Keratinocyte (primary cell): ENCODE results near the gene GCNT2. TPM values are rescaled to one million over a fixed set of nuclear protein-coding genes. Genes with fewer than 3 reads are reported as not detected.

ENCODE experiments used
- DNase-seq: peaks from one replicate; pipeline ENCODE4 v3.0.0-alpha.2; 2011; ENCODE audit warnings: low read depth, missing footprints, low spot score
- FAIRE-seq: peaks from 2 replicates; lab custom pipeline; 2011; peaks lifted over from hg19 to GRCh38; lab: Jason Lieb, UNC
- H2AFZ ChIP-seq: 2 replicates; pipeline ENCODE4 v1.6.0; 2012; ENCODE audit warnings: low read length, control low read depth, inconsistent platforms; ENCODE audit not compliant: control insufficient read depth
- H3K27ac ChIP-seq: 2 replicates; pipeline ENCODE4 v1.5.1; 2011; ENCODE audit warnings: low read length; ENCODE audit not compliant: control insufficient read depth, insufficient read depth
- H3K27me3 ChIP-seq: 3 replicates; pipeline ENCODE4 v1.6.0; 2011; ENCODE audit warnings: low read length; ENCODE audit not compliant: control insufficient read depth, insufficient read depth; ENCODE audit errors: extremely low read depth
- H3K36me3 ChIP-seq, 2 experiments: 2 replicates in 1 of 2; 3 replicates in 1 of 2; pipeline ENCODE4 v1.5.1; 2011; ENCODE audit warnings: low read length in 2 of 2, mild to moderate bottlenecking in 1 of 2; ENCODE audit not compliant: control insufficient read depth in 2 of 2, insufficient read depth in 2 of 2; ENCODE audit errors: extremely low read depth in 1 of 2
- H3K4me1 ChIP-seq: 3 replicates; pipeline ENCODE4 v1.5.1; 2011; ENCODE audit warnings: low read length; ENCODE audit not compliant: control insufficient read depth, insufficient read depth; ENCODE audit errors: extremely low read depth
- H3K4me2 ChIP-seq: 3 replicates; pipeline ENCODE4 v1.6.0; 2011; ENCODE audit warnings: low read depth, low read length; ENCODE audit not compliant: control insufficient read depth, insufficient read depth; ENCODE audit errors: extremely low read depth
- H3K4me3 ChIP-seq, 3 experiments: fragments of 200-600 bp in 1 of 3; sonication (generic) in 1 of 3; 2 replicates in 2 of 3; 3 replicates in 1 of 3; pipeline ENCODE4 v1.5.1; 2011 to 2016; ENCODE audit warnings: low read length in 3 of 3, mild to moderate bottlenecking in 3 of 3, control low read depth in 2 of 3, inconsistent platforms in 1 of 3, low read depth in 1 of 3, mixed read lengths in 1 of 3, mixed run types in 1 of 3, moderate library complexity in 1 of 3; ENCODE audit not compliant: control insufficient read depth in 2 of 3, insufficient read depth in 2 of 3; ENCODE audit errors: extremely low read depth in 1 of 3
- H3K79me2 ChIP-seq: 2 replicates; pipeline ENCODE4 v1.6.0; 2012; ENCODE audit warnings: low read length; ENCODE audit not compliant: control insufficient read depth, insufficient read depth
- H3K9ac ChIP-seq: 3 replicates; pipeline ENCODE4 v1.6.0; 2011; ENCODE audit warnings: low read length; ENCODE audit not compliant: control insufficient read depth, insufficient read depth; ENCODE audit errors: extremely low read depth
- H3K9me1 ChIP-seq: 3 replicates; pipeline ENCODE4 v1.6.0; 2011; ENCODE audit warnings: low read length; ENCODE audit not compliant: control insufficient read depth, insufficient read depth; ENCODE audit errors: extremely low read depth
- H3K9me3 ChIP-seq: 2 replicates; pipeline ENCODE4 v1.5.1; 2012; ENCODE audit warnings: low read depth, low read length; ENCODE audit not compliant: control insufficient read depth
- H4K20me1 ChIP-seq: 3 replicates; pipeline ENCODE4 v1.6.0; 2011; ENCODE audit warnings: low read length; ENCODE audit not compliant: control insufficient read depth, insufficient read depth; ENCODE audit errors: extremely low read depth
- CTCF ChIP-seq, 3 experiments: IDR thresholded peaks in 1 of 3; conservative IDR thresholded peaks in 1 of 3; optimal IDR thresholded peaks in 1 of 3; 2 replicates in 2 of 3; 3 replicates in 1 of 3; pipeline versions ENCODE3 to v1.5.1; 2011; ENCODE audit warnings: low read length in 3 of 3, mild to moderate bottlenecking in 3 of 3, moderate library complexity in 2 of 3, control low read depth in 1 of 3, inconsistent platforms in 1 of 3; ENCODE audit not compliant: insufficient read depth in 2 of 3; ENCODE audit errors: extremely low read depth in 1 of 3
- EZH2 ChIP-seq: IDR thresholded peaks from one replicate; pipeline ENCODE4 v1.6.1; 2012; ENCODE audit warnings: inconsistent platforms, mild to moderate bottlenecking, low read length, moderate library complexity
- dilution Hi-C: fragments of 300-500 bp; cut with MboI; formaldehyde crosslinking; loops from one replicate; pipeline ENCODE4 v1.7.0; 2020; ENCODE audit warnings: low sequenced_read_pairs; ENCODE audit not compliant: extremely low pct_ligation_motif_present
- polyA plus RNA-seq, 5 experiments: library from polyadenylated mRNA; depleted of rRNA in 3 of 5; stranded (reverse) in 3 of 5; stranded (forward) in 1 of 5; unstranded in 1 of 5; fragments of >200 nt; gene quantifications; 1 replicate in 1 of 5; 2 replicates in 3 of 5; 3 replicates in 1 of 5; pipeline versions ENCODE4 v1.2.1 to v1.2.3, GENCODE V29; 2011 to 2012; ENCODE audit warnings: missing spikeins in 2 of 5, low read depth in 1 of 5, low replicate concordance in 1 of 5

GCNT2 gene
- polyA plus RNA-seq, 1 donor (not counting 4 experiments of a cell fraction or from before 2014, with no cell fraction given): 7.3 TPM

GRCh38 chr6:10618409-10618808, 97.3 kb downstream of the GCNT2 start:
- H3K4me1 ChIP-seq: no peaks in the 10 kb centered on the region
- no peak for TF ChIP-seq CTCF (optimal IDR thresholded peaks at IDR 0.05 in 1 of 3, IDR thresholded peaks at IDR 0.05 in 1 of 3, conservative IDR thresholded peaks at IDR 0.05 in 1 of 3; ENCODE audit: extremely low read depth in 1 of 3, insufficient read depth in 2 of 3, low read length in 3 of 3)
- no peak for TF ChIP-seq EZH2
- dilution Hi-C loops: no loop called here
- no peaks in the 10 kb centered on the region for H4K20me1 ChIP-seq
- H2AFZ ChIP-seq: no peak overlapping the region
- no peak overlapping the region for H3K27ac ChIP-seq
- peaks cover 0 to 1% of the 10 kb centered on the region in 2 experiments for H3K36me3 ChIP-seq
- no peak overlapping the region for H3K4me3 ChIP-seq
- H3K9me1 ChIP-seq: no peaks in the 10 kb centered on the region
- H3K79me2 ChIP-seq: no peaks in the 10 kb centered on the region
- no peaks in the 10 kb centered on the region for H3K27me3 ChIP-seq
- FAIRE-seq: no peak
- no peak overlapping the region for H3K4me2 ChIP-seq
- no peaks in the 10 kb centered on the region for H3K9me3 ChIP-seq
- no peak for DNase-seq
- no peak overlapping the region for H3K9ac ChIP-seq

GRCh38 chr6:10621213-10621612, 100.1 kb downstream of the GCNT2 start:
- peaks cover 0 to 1% of the 10 kb centered on the region in 2 experiments for H3K36me3 ChIP-seq
- FAIRE-seq (no peak), DNase-seq (no peak)
- H2AFZ ChIP-seq: no peak overlapping the region
- no peaks in the 10 kb centered on the region for H3K4me1 ChIP-seq
- H3K4me3 ChIP-seq: no peak overlapping the region
- H3K4me2 ChIP-seq: no peak overlapping the region
- H3K79me2 ChIP-seq: no peaks in the 10 kb centered on the region
- no peak overlapping the region for H3K27ac ChIP-seq
- H4K20me1 ChIP-seq: no peaks in the 10 kb centered on the region
- no peaks in the 10 kb centered on the region for H3K27me3 ChIP-seq
- H3K9me1 ChIP-seq: no peaks in the 10 kb centered on the region
- dilution Hi-C loops: no loop called here
- TF ChIP-seq EZH2 (no peak), CTCF (optimal IDR thresholded peaks at IDR 0.05 in 1 of 3, IDR thresholded peaks at IDR 0.05 in 1 of 3, conservative IDR thresholded peaks at IDR 0.05 in 1 of 3; ENCODE audit: extremely low read depth in 1 of 3, insufficient read depth in 2 of 3, low read length in 3 of 3) (no peak)
- no peaks in the 10 kb centered on the region for H3K9me3 ChIP-seq
- no peak overlapping the region for H3K9ac ChIP-seq
